SJCRH30 (cell line): ENCODE measurements around the gene GRIA1. TPM values are rescaled to one million over a fixed set of nuclear protein-coding genes. Genes with fewer than 3 reads are reported as not detected.

ENCODE experiments used
- DNase-seq, 2 experiments: peaks; one replicate each; pipeline ENCODE4 v3.0.0-alpha.2; 2015 to 2020
- H3K27ac ChIP-seq: fragments of 250-450 bp; sonication (Bioruptor Pico); 2 replicates; pipeline ENCODE4 v1.5.1; 2020; ENCODE audit warnings: mild to moderate bottlenecking, moderate library complexity
- H3K27me3 ChIP-seq: fragments of 250-450 bp; sonication (Bioruptor Pico); 2 replicates; pipeline ENCODE4 v1.5.1; 2020; ENCODE audit warnings: mild to moderate bottlenecking, moderate library complexity
- H3K36me3 ChIP-seq: fragments of 250-450 bp; sonication (Bioruptor Pico); 2 replicates; pipeline ENCODE4 v1.5.1; 2020; ENCODE audit warnings: mild to moderate bottlenecking, moderate library complexity
- H3K4me1 ChIP-seq: fragments of 250-450 bp; sonication (Bioruptor Pico); 2 replicates; pipeline ENCODE4 v1.5.1; 2020; ENCODE audit warnings: mild to moderate bottlenecking, moderate library complexity
- H3K4me3 ChIP-seq: fragments of 250-450 bp; sonication (Bioruptor Pico); 2 replicates; pipeline ENCODE4 v1.5.1; 2020; ENCODE audit warnings: mild to moderate bottlenecking, moderate library complexity
- H3K9me3 ChIP-seq: fragments of 250-450 bp; sonication (Bioruptor Pico); replicated peaks from 2 replicates; pipeline ENCODE4 v1.5.1; 2020; ENCODE audit warnings: mild to moderate bottlenecking, moderate library complexity
- total RNA-seq: library from RNA; depleted of rRNA; stranded (reverse); fragments of >200 nt; shearing (Covaris generic); gene quantifications from 2 replicates; pipeline ENCODE4 v1.2.3, GENCODE V29; 2014

GRIA1 gene
- total RNA-seq, 1 experiment from 2014 or later = not detected

DNA sequence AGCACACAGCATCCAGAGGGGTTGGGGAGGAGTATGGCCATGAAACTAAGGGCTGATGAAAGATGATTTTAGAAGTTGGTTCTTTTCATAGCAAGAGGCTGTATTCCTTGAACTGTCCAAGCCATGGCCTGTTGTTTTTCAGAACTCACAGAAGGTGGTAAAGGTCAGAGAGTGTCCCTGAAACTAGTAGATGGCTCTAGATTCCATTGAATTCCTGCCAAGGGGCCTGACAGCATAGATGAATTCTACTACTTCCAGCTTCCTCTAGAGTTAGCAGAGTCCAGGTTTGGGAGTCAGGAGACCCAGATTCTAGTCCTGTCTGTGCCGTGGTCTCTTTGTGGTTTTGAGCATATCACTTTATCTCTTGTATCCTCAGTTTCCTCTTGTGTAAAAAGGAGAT is 101.6 kb downstream of the GRIA1 start:
- H3K4me1 ChIP-seq = no peaks in the 10 kb centered on the region
- H3K36me3 ChIP-seq = no peaks in the 10 kb centered on the region
- no peaks in the 10 kb centered on the region for H3K9me3 ChIP-seq
- no peak overlapping the region for H3K4me3 ChIP-seq
- no peak overlapping the region for H3K27ac ChIP-seq
- H3K27me3 ChIP-seq = no peaks in the 10 kb centered on the region; the same call in 1 of the 2 replicates
- no peak for DNase-seq

DNA sequence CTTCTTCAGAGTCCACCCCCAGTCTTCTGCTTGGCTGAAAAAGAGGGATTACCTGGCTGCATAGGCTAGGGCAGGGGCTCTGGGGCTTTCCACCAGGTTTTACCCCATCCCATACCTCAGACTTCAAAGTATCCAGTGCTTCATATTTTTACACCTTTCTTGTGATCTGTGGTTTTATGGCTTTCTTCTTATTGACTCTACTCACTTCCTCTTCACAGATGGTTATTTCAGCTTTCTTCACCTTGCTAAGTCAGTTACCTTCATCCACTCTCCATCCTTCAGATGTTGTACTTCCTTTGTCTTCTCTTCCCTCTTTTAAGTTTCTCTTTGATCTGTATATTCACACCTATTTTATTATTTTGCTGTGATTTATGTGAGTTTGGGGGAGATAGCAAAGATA is 104.3 kb downstream of the GRIA1 start:
- Histone ChIP-seq H3K27ac (no peak overlapping the region), H3K36me3 (no peaks in the 10 kb centered on the region), H3K27me3 (no peaks in the 10 kb centered on the region; the same call in 1 of the 2 replicates), H3K4me1 (no peaks in the 10 kb centered on the region), H3K4me3 (no peak overlapping the region), H3K9me3 (no peaks in the 10 kb centered on the region)
- no peak for DNase-seq

DNA sequence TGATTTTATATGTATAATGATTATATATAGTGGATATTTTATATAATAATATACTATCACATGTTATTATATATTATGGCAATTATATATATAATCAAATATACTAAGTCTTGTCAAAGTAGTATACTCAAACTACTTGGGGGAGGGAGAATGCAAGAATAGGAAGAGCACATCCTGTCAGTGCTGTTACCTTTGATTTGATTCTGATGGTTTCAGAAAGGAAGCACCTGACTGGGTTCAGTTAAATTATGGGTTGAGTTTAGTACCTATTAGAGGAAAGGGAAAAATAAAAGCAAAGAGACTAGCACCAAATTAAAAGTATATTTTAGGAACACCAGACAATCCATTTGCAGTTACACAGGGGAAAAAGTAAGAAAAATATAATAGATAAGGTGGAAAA is 107.6 kb downstream of the GRIA1 start:
- no peaks in the 10 kb centered on the region; the same call in 1 of the 2 replicates for H3K27me3 ChIP-seq
- no peaks in the 10 kb centered on the region for H3K36me3 ChIP-seq
- no peaks in the 10 kb centered on the region for H3K4me1 ChIP-seq
- DNase-seq = no peak
- no peak overlapping the region for H3K27ac ChIP-seq
- H3K9me3 ChIP-seq = no peaks in the 10 kb centered on the region
- no peak overlapping the region for H3K4me3 ChIP-seq

DNA sequence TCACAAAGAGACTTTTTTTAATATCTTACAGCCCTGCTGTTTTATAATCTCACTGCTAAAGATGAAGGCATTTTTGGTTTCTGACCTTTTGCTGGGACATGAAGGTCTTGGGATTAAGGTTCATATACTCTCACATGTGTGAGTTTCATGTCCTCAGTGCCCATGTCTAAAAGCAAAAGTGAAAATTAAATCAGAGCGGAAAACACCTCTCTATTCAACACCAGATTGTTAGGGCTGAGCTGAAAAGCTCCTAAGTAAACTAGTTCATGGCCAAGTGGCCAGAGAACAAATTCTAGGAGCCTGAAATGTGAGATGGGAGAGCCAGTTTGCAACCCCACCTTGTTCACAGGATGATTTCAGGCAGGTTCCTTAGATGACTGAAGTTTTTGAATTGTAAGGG is 110.9 kb downstream of the GRIA1 start:
- no peaks in the 10 kb centered on the region for H3K27me3 ChIP-seq
- H3K36me3 ChIP-seq = no peaks in the 10 kb centered on the region
- no peaks in the 10 kb centered on the region for H3K9me3 ChIP-seq
- H3K4me1 ChIP-seq = no peaks in the 10 kb centered on the region
- H3K4me3 ChIP-seq = no peak overlapping the region
- no peak overlapping the region for H3K27ac ChIP-seq
- DNase-seq = no peak

DNA sequence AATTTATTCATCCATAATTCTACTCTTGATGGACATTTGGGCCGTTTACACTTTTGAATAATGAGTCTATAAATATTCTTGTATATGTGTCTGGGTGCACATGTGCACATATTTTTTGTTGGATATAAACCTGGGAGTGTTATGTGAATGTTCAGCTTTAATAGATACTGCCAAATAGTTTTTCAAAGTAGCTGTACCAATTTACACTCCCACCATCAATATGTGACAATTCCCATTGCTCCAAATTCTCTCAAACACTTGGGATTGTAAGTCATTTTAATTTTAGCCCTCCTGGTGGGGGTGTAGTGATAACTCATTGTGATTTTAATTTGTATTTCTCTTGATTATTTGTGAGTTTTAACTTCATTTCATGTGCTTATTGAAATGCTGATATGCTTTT is 114.9 kb downstream of the GRIA1 start:
- Histone ChIP-seq H3K4me3 (no peak overlapping the region), H3K9me3 (no peaks in the 10 kb centered on the region), H3K27ac (no peak overlapping the region), H3K4me1 (no peaks in the 10 kb centered on the region), H3K27me3 (no peaks in the 10 kb centered on the region), H3K36me3 (no peaks in the 10 kb centered on the region)
- no peak for DNase-seq

DNA sequence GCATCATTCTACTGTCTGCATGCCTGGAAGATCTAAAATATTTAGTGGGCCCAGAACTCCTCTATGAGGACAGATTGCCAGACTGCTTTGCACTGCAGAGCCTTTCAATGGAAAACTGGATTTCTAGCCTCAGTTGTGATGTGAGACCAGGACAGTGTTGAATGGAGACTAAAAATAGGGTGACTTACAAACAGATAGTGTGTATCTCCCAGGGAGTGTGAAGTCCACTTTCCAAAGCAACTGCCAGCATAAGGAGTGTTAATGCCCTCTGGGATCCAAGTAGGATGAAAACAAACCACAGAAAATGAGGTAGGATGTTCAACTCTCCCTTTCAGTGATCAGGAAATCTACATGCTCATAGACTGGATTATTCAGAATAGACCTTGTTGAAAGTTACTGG is 119.5 kb downstream of the GRIA1 start:
- Histone ChIP-seq H3K4me3 (no peak overlapping the region), H3K9me3 (no peaks in the 10 kb centered on the region), H3K27ac (no peak overlapping the region), H3K27me3 (no peaks in the 10 kb centered on the region), H3K4me1 (no peaks in the 10 kb centered on the region), H3K36me3 (no peaks in the 10 kb centered on the region)
- DNase-seq = no peak

DNA sequence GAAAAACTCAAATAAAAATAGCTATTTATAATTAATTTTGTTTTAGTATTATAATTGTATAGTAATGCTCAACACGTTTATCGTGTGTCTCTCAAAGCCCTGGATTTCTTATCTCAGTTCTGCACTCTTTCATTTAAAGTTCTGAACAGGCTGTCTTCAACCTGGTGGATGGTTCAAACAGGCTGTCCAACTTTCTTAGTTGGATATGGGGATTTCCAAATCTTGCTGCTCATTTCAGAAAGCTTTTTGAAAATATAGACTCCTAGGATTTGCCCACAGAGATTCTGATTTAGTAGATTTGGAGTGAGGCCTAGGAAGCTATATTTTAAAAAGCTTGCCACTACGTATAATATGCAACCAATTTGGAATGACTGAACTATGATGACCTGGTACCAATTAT is 120.3 kb downstream of the GRIA1 start:
- Histone ChIP-seq H3K36me3 (no peaks in the 10 kb centered on the region), H3K27ac (no peak overlapping the region), H3K9me3 (no peaks in the 10 kb centered on the region), H3K4me3 (no peak overlapping the region), H3K4me1 (no peaks in the 10 kb centered on the region), H3K27me3 (no peaks in the 10 kb centered on the region)
- DNase-seq = no peak

DNA sequence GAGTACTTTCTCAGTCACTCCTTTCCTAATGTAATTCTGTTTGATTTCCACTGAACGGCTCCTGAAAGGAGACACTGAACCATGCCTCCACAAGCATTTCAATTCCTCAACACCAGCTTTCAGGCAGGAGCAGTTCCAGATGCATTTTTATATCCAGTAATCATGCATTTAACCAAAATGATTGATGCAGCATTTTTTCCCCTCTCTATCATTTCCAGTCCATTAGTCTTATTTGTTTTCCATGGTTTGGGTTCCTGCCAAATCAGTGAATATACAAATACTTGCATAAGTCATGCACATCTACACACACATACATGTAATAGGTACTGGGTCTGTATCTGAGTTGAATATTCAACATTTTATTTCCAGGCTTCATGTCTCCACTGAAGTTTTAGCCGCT is 122.7 kb downstream of the GRIA1 start:
- Histone ChIP-seq H3K4me1 (no peaks in the 10 kb centered on the region), H3K4me3 (no peak overlapping the region), H3K9me3 (no peaks in the 10 kb centered on the region), H3K27ac (no peak overlapping the region), H3K27me3 (no peaks in the 10 kb centered on the region), H3K36me3 (no peaks in the 10 kb centered on the region)
- DNase-seq = no peak

DNA sequence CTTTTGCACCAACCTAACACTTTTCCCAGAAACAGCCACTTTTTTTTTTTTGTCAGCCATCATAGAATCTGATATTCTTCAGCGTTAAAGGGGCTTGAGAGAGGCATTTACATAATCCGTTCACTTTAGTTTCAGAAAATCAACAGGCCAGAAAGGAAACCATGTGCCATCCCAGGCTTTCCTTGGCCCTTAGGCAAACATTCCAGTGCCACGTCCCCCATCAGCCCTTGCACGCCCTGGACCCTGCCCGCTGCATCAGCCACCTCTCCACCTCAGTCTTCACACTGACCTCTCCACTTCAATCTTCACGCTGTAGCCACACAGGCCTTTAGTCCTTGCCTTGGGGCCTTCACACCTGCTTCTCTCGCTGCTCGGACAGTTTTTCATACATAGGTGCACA is 123.2 kb downstream of the GRIA1 start:
- Histone ChIP-seq H3K27ac (no peak overlapping the region), H3K4me3 (no peak overlapping the region)

DNA sequence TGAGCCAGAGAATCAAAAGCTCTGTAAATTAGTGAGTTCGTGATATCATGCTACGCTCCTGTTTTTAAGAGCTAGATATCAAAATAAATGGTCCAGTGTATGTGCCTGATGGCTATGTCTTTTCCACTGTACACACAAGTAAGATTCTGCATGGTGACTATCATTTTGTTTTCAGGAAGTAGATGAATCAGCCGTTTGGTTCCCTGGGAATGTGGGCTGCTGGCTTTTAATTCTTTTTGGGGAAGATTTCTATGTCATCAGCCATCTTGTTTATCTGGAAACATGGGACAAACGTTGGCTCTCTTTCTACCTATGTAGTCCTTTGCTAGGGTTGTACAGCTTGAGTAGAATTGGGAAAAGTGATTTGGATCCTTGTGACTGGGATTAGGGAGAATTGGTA is 126.7 kb downstream of the GRIA1 start:
- Histone ChIP-seq H3K9me3 (no peaks in the 10 kb centered on the region), H3K36me3 (no peaks in the 10 kb centered on the region), H3K4me3 (no peak overlapping the region), H3K4me1 (no peaks in the 10 kb centered on the region), H3K27ac (no peak overlapping the region), H3K27me3 (no peaks in the 10 kb centered on the region)
- no peak for DNase-seq

More for the DNA sequence above, 123.2 kb downstream of the GRIA1 start:
- Histone ChIP-seq H3K36me3 (no peaks in the 10 kb centered on the region), H3K9me3 (no peaks in the 10 kb centered on the region), H3K4me1 (no peaks in the 10 kb centered on the region), H3K27me3 (no peaks in the 10 kb centered on the region)
- DNase-seq = no peak

DNA sequence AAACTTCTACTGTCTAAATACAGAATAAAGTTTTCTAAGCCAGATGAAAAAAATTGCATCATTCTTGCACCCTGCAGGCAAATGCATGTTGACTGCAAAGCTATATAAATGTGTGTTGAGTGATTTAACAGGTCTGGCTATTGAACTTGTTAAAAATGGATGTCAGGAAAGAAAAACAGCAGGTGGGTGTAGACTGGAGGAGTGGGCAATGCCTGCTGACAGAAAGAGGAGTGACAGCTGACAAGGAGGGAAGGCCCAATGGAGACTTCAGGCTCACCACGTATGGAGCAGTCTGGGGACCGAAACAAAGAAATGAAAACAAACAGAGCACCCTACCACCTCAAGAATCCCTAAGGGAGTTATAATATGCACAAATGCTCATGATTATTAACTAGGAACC is 127.8 kb downstream of the GRIA1 start:
- no peaks in the 10 kb centered on the region for H3K4me1 ChIP-seq
- H3K4me3 ChIP-seq = no peak overlapping the region
- no peak for DNase-seq
- no peak overlapping the region for H3K27ac ChIP-seq
- H3K36me3 ChIP-seq = no peaks in the 10 kb centered on the region
- no peaks in the 10 kb centered on the region for H3K9me3 ChIP-seq
- H3K27me3 ChIP-seq = no peaks in the 10 kb centered on the region

DNA sequence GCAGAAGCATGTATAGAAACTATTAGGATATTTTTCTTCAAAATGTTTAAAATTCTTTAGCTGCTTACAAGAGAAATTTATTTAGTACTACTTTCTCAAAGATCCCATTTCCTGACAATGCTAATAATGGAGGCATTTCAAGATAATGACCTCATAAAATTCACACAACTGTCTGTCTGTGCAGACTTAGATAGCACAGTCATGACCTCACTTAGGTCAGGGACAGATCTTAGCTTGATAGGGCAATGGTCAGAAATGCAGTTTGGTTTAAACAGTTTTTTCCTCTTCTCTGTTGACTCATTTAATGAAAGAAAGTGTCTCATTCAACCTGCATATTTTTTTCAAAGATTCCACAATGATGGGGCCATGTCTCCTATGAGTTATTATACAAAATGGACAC is 128.4 kb downstream of the GRIA1 start:
- no peak overlapping the region for H3K27ac ChIP-seq
- no peaks in the 10 kb centered on the region for H3K9me3 ChIP-seq
- H3K36me3 ChIP-seq = no peaks in the 10 kb centered on the region
- no peaks in the 10 kb centered on the region for H3K27me3 ChIP-seq
- H3K4me1 ChIP-seq = no peaks in the 10 kb centered on the region
- no peak overlapping the region for H3K4me3 ChIP-seq
- DNase-seq = no peak

DNA sequence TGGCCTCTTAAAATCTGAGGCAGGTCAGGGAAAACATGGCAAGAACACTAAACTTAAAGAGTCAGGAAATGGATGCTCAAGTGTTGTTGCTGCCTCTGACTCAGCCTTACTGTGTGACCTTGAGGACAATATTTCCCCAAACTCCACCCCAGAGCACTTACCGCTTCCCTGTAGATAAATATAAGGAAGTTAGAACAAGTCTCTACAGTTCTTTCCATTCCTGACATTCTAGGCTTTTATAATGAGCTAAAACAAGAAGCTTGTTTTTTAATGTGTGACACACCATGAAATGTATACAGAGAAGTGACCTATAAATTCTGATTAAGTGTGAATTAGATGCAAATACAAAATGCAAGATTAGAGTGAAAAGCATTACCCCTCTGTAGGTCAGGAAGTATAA is 129.3 kb downstream of the GRIA1 start:
- Histone ChIP-seq H3K27me3 (no peaks in the 10 kb centered on the region), H3K4me1 (no peaks in the 10 kb centered on the region), H3K9me3 (no peaks in the 10 kb centered on the region), H3K27ac (no peak overlapping the region), H3K4me3 (no peak overlapping the region), H3K36me3 (no peaks in the 10 kb centered on the region)
- no peak for DNase-seq

DNA sequence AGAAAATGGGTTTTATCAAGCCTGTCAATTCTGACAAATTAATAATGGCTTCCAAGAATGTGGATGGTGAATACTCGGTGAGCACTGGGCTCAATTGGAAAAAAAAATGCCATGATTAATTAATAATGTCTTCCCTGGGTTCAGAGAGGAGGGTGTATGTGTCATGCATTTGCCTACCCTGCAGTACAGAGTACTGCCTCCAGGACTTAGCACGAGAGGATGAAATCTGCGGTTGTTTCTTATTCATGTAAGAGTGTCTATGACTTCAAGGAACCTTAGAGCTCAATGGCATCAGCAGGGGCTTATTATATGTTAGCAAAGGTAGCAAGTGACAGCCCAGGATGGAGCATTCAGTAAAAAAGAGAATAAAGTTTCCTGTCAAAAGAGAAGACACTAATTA is 132.7 kb downstream of the GRIA1 start:
- DNase-seq = no peak
- no peaks in the 10 kb centered on the region for H3K27me3 ChIP-seq
- H3K4me3 ChIP-seq = no peak overlapping the region
- H3K4me1 ChIP-seq = no peaks in the 10 kb centered on the region
- H3K36me3 ChIP-seq = no peaks in the 10 kb centered on the region
- H3K27ac ChIP-seq = no peak overlapping the region
- H3K9me3 ChIP-seq = no peaks in the 10 kb centered on the region

DNA sequence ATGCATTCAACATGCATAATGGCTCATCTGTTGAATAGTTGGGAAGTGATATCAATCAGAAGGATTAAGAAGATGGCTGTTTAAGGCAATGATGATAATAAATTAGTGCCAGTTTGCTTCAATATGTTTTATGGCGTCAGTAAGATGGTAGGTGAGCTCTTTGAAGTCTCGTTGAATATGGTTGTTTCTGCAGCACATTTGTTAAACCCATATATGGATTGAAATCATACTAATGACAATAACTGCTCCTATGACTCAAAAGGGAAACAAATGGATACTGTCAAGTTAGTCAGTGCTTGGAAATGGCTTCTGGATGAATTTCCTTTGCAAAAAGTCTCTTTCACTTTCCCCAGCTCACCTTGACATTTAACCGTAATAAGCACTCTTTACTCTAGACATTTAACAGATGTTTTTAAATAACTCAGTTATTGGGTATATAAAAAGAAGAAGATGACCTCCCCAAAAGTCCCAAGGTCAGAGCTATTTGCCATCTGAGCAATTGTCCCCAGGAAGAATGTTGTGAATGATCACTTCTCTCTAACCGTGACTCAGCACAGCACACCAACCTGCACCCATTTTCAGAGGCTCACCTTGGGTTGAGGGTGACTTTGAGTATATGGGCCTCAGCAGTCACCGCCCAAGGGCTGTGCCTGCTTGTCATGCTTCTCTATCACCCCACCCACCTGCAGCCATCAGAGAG is 133.4 kb downstream of the GRIA1 start:
- DNase-seq = no peak
- H3K4me1 ChIP-seq = no peaks in the 10 kb centered on the region
- H3K27me3 ChIP-seq = no peaks in the 10 kb centered on the region
- no peak overlapping the region for H3K27ac ChIP-seq
- H3K9me3 ChIP-seq = no peaks in the 10 kb centered on the region
- H3K4me3 ChIP-seq = no peak overlapping the region
- no peaks in the 10 kb centered on the region for H3K36me3 ChIP-seq

DNA sequence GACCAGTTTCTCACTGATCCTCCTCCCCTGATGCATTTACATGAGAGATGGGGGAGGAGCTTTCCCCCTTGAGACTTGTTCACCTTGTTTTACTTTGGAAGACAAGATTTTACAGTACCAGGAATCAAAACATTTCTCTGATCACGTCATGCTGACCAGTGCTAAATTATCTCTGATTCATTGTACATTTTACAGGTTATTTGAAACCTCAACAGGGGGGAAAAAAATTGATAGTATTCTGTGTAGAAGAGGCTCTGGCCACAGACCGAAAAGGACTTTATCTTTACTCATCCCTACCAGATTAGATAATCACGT is 133.9 kb downstream of the GRIA1 start:
- H3K9me3 ChIP-seq = no peaks in the 10 kb centered on the region
- H3K4me1 ChIP-seq = no peaks in the 10 kb centered on the region
- H3K36me3 ChIP-seq = no peaks in the 10 kb centered on the region
- H3K27ac ChIP-seq = no peak overlapping the region
- H3K4me3 ChIP-seq = no peak overlapping the region
- no peaks in the 10 kb centered on the region for H3K27me3 ChIP-seq
- no peak for DNase-seq
